Right lobe of liver (tissue), 4 donors: Measurements from ENCODE around the gene PHKB.

Experiments
- CTCF ChIP-seq, 4 donors: fragments of 200-600 bp in 3 of 4; fragments of 450-650 bp in 1 of 4; IDR thresholded peaks; one replicate each; pipeline versions ENCODE4 v1.5.1 to v1.8.0; 2016 to 2022; ENCODE audit warnings: antibody characterized with exemption in 4 of 4, mild to moderate bottlenecking in 2 of 4
- POLR2A ChIP-seq: fragments of 450-650 bp; IDR thresholded peaks from one replicate; pipeline ENCODE4 v1.6.1; 2017; ENCODE audit warnings: antibody characterized with exemption, mild to moderate bottlenecking
- donor health status: DM: no; HTN: no; CAD: no.
- donor health status: DM: no; HTN: no; CAD: no.
- donor health status: DM: no; HTN: yes; CAD: no.

- TF ChIP-seq POLR2A (no peak), CTCF (IDR thresholded peaks at IDR 0.05) (no peak)
Measured at GRCh38 chr16:47492036-47492427, 30.9 kb downstream of the PHKB start.
